NB4 (cell line): ENCODE measurements around the gene PDIA2.

Source experiments
- DNase-seq: peaks from one replicate; pipeline ENCODE4 v3.0.0; 2010; ENCODE audit warnings: low read depth
- H3K4me3 ChIP-seq: one replicate; pipeline ENCODE4 v1.5.1; 2011; ENCODE audit warnings: mild to moderate bottlenecking, low read depth, low read length, moderate library complexity
- MYC ChIP-seq: IDR thresholded peaks from 2 replicates; pipeline ENCODE4 v1.6.1; 2011; ENCODE audit warnings: low read depth, low read length
- POLR2A ChIP-seq: IDR thresholded peaks from 2 replicates; pipeline ENCODE4 v1.6.1; 2011; ENCODE audit warnings: mild to moderate bottlenecking; ENCODE audit not compliant: insufficient read length; ENCODE audit errors: extremely low read depth
- TF ChIP-seq, protein P1 (sequence below): IDR thresholded peaks from 2 replicates; pipeline ENCODE4 v1.6.1; 2011; ENCODE audit warnings: low read depth, low read length
- TF ChIP-seq, protein P2 (sequence below): IDR thresholded peaks from one replicate; pipeline ENCODE4 v1.5.1; 2012; ENCODE audit warnings: low read depth, low read length

PDIA2 gene

DNA sequence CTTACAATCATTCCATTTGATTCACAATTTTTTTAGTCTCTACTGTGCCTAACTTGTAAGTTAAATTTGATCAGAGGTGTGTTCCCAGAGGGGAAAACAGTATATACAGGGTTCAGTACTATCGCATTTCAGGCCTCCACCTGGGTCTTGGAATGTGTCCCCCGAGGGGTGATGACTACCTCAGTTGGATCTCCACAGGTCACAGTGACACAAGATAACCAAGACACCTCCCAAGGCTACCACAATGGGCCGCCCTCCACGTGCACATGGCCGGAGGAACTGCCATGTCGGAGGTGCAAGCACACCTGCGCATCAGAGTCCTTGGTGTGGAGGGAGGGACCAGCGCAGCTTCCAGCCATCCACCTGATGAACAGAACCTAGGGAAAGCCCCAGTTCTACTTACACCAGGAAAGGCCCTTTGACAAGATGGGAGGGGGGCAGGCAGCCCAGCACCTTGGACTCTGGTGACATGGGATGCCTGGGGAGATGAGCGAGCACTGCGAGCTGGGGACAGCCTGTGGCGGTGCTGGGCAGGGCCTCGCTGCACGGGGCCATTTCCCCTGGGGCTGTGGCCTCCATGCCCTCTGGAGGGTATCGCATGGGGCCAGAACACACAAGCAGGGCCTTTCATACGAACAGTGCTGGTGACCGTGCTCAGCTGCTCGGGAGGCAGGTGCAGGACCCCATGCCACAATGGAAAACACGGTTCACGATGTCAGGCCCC is 33.9 kb downstream of the PDIA2 start:
- no peak overlapping the region for H3K4me3 ChIP-seq
- DNase-seq: no peak
- TF ChIP-seq, protein P1, sequence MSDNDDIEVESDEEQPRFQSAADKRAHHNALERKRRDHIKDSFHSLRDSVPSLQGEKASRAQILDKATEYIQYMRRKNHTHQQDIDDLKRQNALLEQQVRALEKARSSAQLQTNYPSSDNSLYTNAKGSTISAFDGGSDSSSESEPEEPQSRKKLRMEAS: no peak
- TF ChIP-seq POLR2A (no peak), MYC (no peak)
- TF ChIP-seq, protein P2, sequence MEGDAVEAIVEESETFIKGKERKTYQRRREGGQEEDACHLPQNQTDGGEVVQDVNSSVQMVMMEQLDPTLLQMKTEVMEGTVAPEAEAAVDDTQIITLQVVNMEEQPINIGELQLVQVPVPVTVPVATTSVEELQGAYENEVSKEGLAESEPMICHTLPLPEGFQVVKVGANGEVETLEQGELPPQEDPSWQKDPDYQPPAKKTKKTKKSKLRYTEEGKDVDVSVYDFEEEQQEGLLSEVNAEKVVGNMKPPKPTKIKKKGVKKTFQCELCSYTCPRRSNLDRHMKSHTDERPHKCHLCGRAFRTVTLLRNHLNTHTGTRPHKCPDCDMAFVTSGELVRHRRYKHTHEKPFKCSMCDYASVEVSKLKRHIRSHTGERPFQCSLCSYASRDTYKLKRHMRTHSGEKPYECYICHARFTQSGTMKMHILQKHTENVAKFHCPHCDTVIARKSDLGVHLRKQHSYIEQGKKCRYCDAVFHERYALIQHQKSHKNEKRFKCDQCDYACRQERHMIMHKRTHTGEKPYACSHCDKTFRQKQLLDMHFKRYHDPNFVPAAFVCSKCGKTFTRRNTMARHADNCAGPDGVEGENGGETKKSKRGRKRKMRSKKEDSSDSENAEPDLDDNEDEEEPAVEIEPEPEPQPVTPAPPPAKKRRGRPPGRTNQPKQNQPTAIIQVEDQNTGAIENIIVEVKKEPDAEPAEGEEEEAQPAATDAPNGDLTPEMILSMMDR: no peak

DNA sequence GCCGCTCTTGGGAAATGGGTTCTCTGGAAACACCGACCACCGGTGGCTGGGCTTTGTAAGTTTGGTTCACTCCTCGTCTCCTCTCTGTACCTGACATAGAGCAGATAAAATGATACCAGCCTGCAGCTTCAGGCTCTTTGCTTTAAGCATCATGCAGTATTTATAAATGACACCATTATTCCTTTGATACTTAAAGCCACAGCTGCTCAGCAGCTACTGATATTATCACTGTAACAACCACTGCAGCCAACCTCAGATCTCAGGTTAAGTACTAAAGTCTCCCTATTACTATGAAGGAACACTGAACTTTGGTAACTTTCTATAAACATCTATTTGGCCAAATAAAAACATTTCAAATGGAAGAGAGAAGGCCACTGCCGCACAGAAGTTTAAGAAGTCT is 34.6 kb downstream of the PDIA2 start:
- H3K4me3 ChIP-seq: no peak overlapping the region
- TF ChIP-seq MYC (no peak), POLR2A (no peak)
- TF ChIP-seq, protein P2: no peak
- TF ChIP-seq, protein P1: no peak
- no peak for DNase-seq

DNA sequence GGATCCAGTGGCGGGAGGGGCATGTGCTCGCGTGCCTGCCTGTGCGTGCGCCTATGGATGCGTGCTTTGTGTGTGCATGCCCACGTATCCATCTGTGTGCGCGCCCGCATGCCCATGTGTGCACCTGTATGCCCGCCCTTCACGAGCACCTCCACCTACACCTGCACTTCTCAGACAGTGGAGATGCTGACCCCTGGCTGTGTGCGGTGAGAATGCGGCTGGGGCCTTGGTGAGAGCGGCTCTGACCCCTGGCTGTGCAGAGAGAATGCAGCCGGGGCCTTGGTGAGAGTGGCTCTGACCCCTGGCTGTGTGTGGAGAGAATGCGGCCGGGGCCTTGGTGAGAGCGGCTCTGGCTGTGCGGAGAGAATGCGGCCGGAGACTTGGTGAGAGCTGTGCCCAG is 35.7 kb downstream of the PDIA2 start:
- no peak for TF ChIP-seq MYC
- TF ChIP-seq, protein P2: no peak
- TF ChIP-seq, protein P1: no peak
- TF ChIP-seq POLR2A: no peak
- no peak for DNase-seq
- H3K4me3 ChIP-seq: no peak overlapping the region

DNA sequence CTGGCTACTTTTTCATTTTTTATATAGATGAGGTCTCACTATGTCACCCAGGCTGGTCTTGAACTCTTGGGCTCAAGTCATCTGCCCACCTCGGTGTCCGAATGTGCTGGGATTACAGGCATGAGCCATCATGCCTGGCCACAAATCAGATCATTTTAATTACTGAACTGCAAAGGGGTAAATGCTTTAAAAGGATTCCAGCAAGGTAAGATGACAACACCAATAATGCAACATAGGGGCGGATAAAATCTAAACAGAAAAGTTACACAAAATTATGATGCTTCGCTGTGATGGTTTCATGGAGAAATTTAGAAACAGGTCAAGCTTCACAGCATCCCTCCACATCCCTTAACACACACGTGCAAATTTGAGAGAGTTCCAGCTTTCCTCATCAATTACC is 37.2 kb downstream of the PDIA2 start:
- H3K4me3 ChIP-seq: no peak overlapping the region
- TF ChIP-seq POLR2A (no peak), MYC (no peak)
- TF ChIP-seq, protein P1: no peak
- DNase-seq: no peak

DNA sequence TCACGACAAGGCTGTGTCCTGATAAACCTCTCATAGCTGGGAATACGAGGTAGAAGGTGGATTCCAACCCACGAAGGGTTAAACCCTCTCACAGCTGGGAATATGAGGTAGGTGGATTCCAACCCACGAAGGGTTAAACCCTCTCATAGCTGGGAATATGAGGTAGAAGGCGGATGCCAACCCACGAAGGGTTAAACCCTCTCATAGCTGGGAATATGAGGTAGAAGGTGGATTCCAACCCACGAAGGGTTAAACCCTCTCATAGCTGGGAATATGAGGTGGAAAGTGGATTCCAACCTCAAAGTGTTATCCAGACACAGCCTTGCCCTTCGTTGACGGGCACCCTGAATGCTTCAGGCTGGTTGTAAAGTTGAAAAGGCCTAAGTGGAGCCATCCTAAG is 38.6 kb downstream of the PDIA2 start:
- DNase-seq: no peak
- TF ChIP-seq, protein P2: no peak
- TF ChIP-seq POLR2A: no peak
- TF ChIP-seq MYC: no peak
- TF ChIP-seq, protein P1: no peak
- no peak overlapping the region for H3K4me3 ChIP-seq

DNA sequence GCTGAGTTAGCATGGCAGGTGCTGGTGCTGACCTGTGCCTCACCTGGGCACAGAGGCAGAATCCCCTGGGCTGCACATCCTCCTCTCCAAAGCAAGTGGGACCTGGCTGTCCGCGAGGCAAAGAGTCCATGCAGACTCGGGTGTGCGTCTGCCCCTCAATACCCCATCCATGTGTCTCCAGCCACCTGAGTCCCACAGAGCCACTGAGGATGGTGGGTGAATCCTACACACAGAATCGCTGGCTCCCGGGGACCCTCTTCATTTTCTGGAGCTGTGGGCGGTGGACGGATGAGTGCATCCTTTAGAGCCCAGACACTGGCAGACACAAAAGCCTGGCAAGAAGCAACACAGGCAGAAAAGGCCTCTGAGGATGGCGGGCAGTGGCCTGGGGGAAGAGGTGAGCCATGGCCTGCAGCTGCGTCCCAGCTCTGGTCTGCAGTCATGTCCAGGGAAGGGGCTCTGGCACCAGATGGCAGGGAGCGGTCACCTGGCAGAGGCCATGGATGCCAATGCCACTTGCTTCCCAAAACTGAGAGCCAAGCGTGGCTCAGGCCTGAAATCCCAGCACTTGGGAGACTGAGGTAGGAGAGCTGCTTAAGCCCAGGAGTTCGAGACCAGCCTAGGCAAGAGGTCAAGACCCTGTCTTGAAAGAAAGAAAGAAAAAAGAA is 39.6 kb downstream of the PDIA2 start:
- no peak for TF ChIP-seq MYC
- TF ChIP-seq, protein P2: no peak
- no peak overlapping the region for H3K4me3 ChIP-seq
- no peak for DNase-seq
